NT2/D1 (cell line): ENCODE data around the gene AK5.

Experiments
- DNase-seq: peaks from one replicate; pipeline ENCODE4 v3.0.0-alpha.2; 2011; ENCODE audit warnings: low read depth, low spot score
- H3K27me3 ChIP-seq: 2 replicates; pipeline ENCODE4 v1.6.0; 2011; ENCODE audit warnings: mild to moderate bottlenecking; ENCODE audit not compliant: insufficient read length, insufficient read depth
- H3K36me3 ChIP-seq: 2 replicates; pipeline ENCODE4 v1.6.1; 2011; ENCODE audit warnings: mild to moderate bottlenecking, low read length, mixed read lengths; ENCODE audit not compliant: insufficient read depth, insufficient read length
- H3K4me1 ChIP-seq: 2 replicates; pipeline ENCODE4 v1.5.1; 2011; ENCODE audit not compliant: insufficient read depth, insufficient read length
- H3K4me3 ChIP-seq: 2 replicates; pipeline ENCODE4 v1.5.1; 2011; ENCODE audit warnings: low read depth; ENCODE audit not compliant: insufficient read length
- H3K9ac ChIP-seq: 2 replicates; pipeline ENCODE4 v1.6.0; 2011; ENCODE audit warnings: low read depth; ENCODE audit not compliant: insufficient read length
- H3K9me3 ChIP-seq: 2 replicates; pipeline ENCODE4 v1.5.1; 2011; ENCODE audit warnings: mild to moderate bottlenecking, low read length; ENCODE audit not compliant: insufficient read depth
- SUZ12 ChIP-seq: IDR thresholded peaks from 2 replicates; pipeline ENCODE4 v1.6.1; 2011; ENCODE audit not compliant: insufficient read length, insufficient read depth; ENCODE audit errors: extremely low read depth
- YY1 ChIP-seq: IDR thresholded peaks from 2 replicates; pipeline ENCODE4 v1.6.1; 2011; ENCODE audit not compliant: insufficient read length, insufficient read depth
- ZNF274 ChIP-seq: IDR thresholded peaks from 2 replicates; pipeline ENCODE4 v1.6.1; 2011; ENCODE audit warnings: mild to moderate bottlenecking, low read depth, low read length

AK5 gene

DNA sequence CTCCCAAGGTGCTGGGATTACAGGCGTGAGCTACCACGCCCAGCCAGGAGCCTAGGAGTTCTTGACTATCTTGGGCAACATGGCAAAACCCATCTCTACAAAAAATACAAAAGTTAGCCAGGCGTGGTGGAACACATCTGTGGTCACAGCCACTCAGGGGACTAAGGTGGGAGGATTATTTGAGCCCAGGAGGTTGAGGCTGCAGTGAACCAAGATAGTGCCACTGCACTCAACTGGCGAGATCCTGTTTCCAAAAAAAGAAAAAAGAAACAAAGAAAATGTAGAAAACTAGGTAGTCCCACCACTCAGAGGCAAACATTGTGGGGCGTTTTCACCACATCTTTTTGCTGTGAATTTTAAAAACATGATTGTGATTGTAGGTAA, 259.3 kb downstream of the AK5 start:
- no peaks in the 10 kb centered on the region for H3K36me3 ChIP-seq
- H3K4me3 ChIP-seq, result no peak overlapping the region
- TF ChIP-seq ZNF274, result no peak
- no peak for TF ChIP-seq YY1
- TF ChIP-seq SUZ12, result no peak
- H3K4me1 ChIP-seq, result peaks cover 5% of the 10 kb centered on the region
- DNase-seq, result no peak
- no peaks in the 10 kb centered on the region for H3K27me3 ChIP-seq
- no peak overlapping the region for H3K9ac ChIP-seq
- no peaks in the 10 kb centered on the region for H3K9me3 ChIP-seq

DNA sequence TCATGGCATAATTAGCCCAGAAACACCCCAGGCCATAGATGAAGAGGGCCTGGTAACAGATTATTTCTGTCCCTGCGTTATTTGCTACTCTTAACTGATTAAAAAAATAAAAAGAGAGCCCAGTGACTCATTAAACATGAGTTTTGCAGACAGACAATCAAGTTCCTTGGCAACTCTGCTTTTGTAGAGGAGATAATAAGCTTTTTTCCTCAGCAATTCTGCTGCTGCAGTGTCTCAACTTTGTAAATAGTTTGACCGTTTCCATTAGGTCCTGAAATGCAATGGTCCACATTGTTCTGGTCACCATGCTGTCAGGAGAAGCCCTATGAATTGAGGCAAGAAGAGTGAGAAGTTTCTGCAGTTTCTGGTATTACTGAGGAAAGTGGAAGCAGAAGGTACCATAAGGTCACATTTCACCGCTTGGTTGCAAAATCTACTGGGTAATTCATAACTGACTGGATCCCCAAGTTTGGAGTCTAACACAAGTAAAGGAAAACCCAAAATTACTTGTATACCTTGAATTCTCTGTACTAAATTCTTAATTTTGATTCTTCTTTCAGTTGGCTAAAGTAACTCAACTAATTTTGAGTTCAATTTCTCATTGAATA, 261.1 kb downstream of the AK5 start:
- no peaks in the 10 kb centered on the region for H3K27me3 ChIP-seq
- H3K9ac ChIP-seq, result no peak overlapping the region
- H3K36me3 ChIP-seq, result no peaks in the 10 kb centered on the region
- DNase-seq, result no peak
- peaks cover 5% of the 10 kb centered on the region for H3K4me1 ChIP-seq
- TF ChIP-seq SUZ12 (no peak), YY1 (no peak), ZNF274 (no peak)
- H3K4me3 ChIP-seq, result no peak overlapping the region
- no peaks in the 10 kb centered on the region for H3K9me3 ChIP-seq

DNA sequence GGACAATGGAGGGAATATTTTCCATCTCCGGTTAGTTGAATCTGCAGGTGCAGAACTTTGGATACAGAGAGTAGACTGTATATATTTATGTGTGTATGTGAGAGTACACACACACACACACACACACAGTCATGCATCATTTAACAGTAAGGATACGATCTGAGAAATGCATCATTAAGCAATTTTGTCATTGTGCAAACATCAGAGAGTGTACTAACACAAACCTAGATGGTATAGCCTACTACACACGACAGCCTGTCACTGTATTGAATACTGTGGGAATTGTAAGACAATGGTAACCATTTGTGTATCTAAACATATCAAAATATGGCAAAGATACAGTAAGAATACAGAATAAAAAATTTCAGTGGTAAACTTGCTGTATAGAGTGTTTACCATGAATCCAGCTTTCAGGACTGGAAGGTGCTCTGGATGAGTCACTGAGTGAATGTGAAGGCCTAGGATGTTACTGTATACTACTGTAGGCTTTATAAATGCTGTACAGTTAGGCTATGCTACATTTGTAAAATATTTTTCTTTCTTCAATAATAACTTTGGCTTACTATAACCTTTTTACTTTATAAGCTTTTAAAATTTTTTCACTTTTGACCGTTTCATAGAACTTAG, 262.1 kb downstream of the AK5 start:
- TF ChIP-seq ZNF274, result no peak
- no peak for TF ChIP-seq YY1
- TF ChIP-seq SUZ12, result no peak
- no peaks in the 10 kb centered on the region for H3K9me3 ChIP-seq
- H3K4me3 ChIP-seq, result no peak overlapping the region
- H3K4me1 ChIP-seq, result peaks cover 5% of the 10 kb centered on the region
- H3K36me3 ChIP-seq, result no peaks in the 10 kb centered on the region
- H3K27me3 ChIP-seq, result no peaks in the 10 kb centered on the region
- no peak overlapping the region for H3K9ac ChIP-seq
- no peak for DNase-seq

DNA sequence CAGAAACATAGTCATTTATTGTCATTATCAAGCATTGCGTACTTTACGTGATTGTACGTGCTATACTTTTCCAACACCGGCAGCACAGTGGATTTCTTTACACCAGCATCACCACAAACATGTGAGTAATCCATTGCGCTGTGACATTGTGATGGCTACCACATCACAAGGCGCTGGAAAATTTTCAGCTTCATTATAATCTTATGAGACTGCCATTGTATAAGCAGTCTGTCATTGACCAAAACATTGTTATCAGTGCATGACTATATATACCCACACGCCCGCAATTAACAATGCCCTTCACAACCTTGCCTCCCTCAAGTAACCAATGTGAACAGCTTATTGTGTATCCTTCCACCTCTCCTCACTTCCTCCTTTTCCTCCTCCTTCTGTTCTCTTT, 263.0 kb downstream of the AK5 start:
- H3K4me1 ChIP-seq, result no peaks in the 10 kb centered on the region
- H3K9ac ChIP-seq, result no peak overlapping the region
- H3K36me3 ChIP-seq, result no peaks in the 10 kb centered on the region
- no peaks in the 10 kb centered on the region for H3K27me3 ChIP-seq
- H3K9me3 ChIP-seq, result no peaks in the 10 kb centered on the region
- no peak for DNase-seq
- no peak overlapping the region for H3K4me3 ChIP-seq
- TF ChIP-seq YY1 (no peak), SUZ12 (no peak), ZNF274 (no peak)

DNA sequence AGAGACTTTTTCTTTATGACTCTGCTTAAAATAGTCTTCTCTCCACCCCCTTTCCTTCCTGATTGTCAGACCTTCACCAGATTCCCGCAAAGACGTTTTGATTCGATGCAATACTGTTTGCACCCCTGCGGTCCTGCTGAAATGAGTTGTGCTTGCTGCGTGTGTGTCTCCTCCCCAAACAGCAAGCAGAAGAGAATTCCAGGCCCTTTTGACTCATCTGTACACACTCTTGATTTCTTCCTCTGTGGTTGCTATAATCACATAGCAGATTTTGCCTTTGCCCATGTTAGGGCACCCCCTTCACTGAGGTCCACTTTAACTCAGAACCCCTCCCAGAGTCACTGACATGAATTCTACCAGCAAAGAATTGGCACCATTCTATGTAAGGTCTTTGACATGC, 264.2 kb downstream of the AK5 start:
- Histone ChIP-seq H3K27me3 (no peaks in the 10 kb centered on the region), H3K4me3 (no peak overlapping the region), H3K9me3 (no peaks in the 10 kb centered on the region), H3K4me1 (no peaks in the 10 kb centered on the region), H3K9ac (no peak overlapping the region), H3K36me3 (no peaks in the 10 kb centered on the region)
- DNase-seq, result no peak
- TF ChIP-seq SUZ12, result no peak
- no peak for TF ChIP-seq ZNF274
- TF ChIP-seq YY1, result no peak

DNA sequence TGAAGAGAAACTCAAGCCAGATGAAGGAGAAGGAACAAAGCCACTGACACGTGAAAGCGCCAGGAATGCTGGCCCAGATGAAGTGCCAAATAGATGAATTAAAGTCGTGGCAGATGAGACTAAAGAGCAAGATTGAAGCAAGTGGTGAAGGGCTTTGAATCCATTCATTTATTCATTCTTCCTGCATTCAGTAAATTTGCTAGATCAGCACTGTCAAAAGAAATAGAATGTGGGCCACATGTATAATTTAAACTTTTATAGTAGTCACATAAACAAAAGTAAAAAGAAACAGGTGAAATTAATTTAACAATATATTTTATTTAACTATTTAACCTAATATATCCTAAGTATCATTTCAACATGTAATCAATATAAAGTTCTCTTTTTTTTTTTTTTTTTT, 265.1 kb downstream of the AK5 start:
- H3K9me3 ChIP-seq, result no peaks in the 10 kb centered on the region
- H3K4me3 ChIP-seq, result no peak overlapping the region
- H3K9ac ChIP-seq, result no peak overlapping the region
- TF ChIP-seq YY1, result no peak
- TF ChIP-seq SUZ12, result no peak
- no peak for TF ChIP-seq ZNF274
- no peak for DNase-seq
- H3K4me1 ChIP-seq, result no peaks in the 10 kb centered on the region
- H3K27me3 ChIP-seq, result no peaks in the 10 kb centered on the region
- no peaks in the 10 kb centered on the region for H3K36me3 ChIP-seq

DNA sequence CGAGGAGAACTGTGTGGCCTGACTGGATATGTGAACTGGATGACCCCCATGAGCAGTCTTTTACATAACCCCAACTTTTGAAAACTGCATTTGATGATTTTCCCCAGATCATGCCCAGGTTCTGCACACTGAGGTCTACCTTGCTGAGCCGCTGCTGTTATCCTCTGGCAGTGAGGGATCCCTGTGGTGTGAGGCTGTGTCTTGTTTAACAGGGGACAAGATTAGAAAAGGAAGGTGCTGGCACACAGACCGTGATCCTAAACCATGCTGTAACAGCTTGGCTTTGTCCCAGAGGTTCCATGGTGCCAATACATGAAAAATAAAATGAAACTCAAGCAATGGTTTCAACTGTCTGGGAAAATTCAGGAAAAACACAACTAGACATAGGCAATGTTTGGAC, 266.5 kb downstream of the AK5 start:
- DNase-seq, result no peak
- Histone ChIP-seq H3K27me3 (no peaks in the 10 kb centered on the region), H3K9me3 (no peaks in the 10 kb centered on the region), H3K9ac (no peak overlapping the region), H3K4me3 (no peak overlapping the region), H3K4me1 (no peaks in the 10 kb centered on the region), H3K36me3 (no peaks in the 10 kb centered on the region)
- no peak for TF ChIP-seq ZNF274
- no peak for TF ChIP-seq YY1
- no peak for TF ChIP-seq SUZ12

DNA sequence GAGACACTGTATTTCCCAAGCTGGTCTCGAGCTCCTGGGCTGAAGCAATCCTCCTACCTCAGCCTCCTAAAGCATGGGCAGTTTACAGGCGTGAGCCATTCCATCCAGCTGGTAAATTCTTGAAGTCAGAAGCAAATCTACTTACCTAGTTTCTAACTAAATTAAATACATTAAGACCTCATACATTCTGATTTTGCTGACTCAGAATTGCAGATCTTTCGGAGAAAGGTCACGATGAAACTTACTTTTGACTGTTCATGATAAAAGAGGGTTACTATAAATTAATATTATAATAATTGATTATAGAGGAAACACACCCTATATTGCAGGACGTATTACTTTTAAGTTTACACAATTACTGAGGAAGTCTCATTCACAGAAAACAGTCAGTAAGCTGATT, 268.3 kb downstream of the AK5 start:
- TF ChIP-seq ZNF274 (no peak), SUZ12 (no peak), YY1 (no peak)

More for the DNA sequence above, 268.3 kb downstream of the AK5 start:
- Histone ChIP-seq H3K27me3 (no peaks in the 10 kb centered on the region), H3K4me1 (no peaks in the 10 kb centered on the region), H3K9ac (no peak overlapping the region), H3K36me3 (no peaks in the 10 kb centered on the region), H3K4me3 (no peak overlapping the region), H3K9me3 (no peaks in the 10 kb centered on the region)
- DNase-seq, result no peak
